Smooth muscle cell (in vitro differentiated cells): ENCODE results near the gene STIM1. TPM values are rescaled to one million over a fixed set of nuclear protein-coding genes. Genes with fewer than 3 reads are reported as not detected.

Source experiments
- DNase-seq: peaks from one replicate; lab custom pipeline; 2025; ENCODE audit not compliant: unreplicated experiment; lab: John Stamatoyannopoulos, UW
- H2AFZ ChIP-seq: fragments of 200-600 bp; sonication (generic); 2 replicates; pipeline ENCODE4 v1.6.0; 2016; ENCODE audit warnings: antibody characterized with exemption, low read depth, mild to moderate bottlenecking
- H3F3A ChIP-seq: fragments of 200-600 bp; sonication (generic); 2 replicates; pipeline ENCODE4 v1.6.0; 2017; ENCODE audit warnings: antibody characterized with exemption, low read depth
- H3K27ac ChIP-seq: fragments of 200-600 bp; sonication (generic); 2 replicates; pipeline ENCODE4 v1.5.1; 2016; ENCODE audit warnings: low read depth, mild to moderate bottlenecking
- H3K27me3 ChIP-seq: fragments of 200-600 bp; sonication (generic); 2 replicates; pipeline ENCODE4 v1.6.1; 2016; ENCODE audit warnings: low read depth, mild to moderate bottlenecking
- H3K36me3 ChIP-seq: fragments of 200-600 bp; sonication (generic); 2 replicates; pipeline ENCODE4 v1.5.1; 2016; ENCODE audit warnings: low read depth
- H3K4me1 ChIP-seq: fragments of 200-600 bp; sonication (generic); 2 replicates; pipeline ENCODE4 v1.5.1; 2016; ENCODE audit warnings: low read depth
- H3K4me2 ChIP-seq: fragments of 200-600 bp; sonication (generic); 2 replicates; pipeline ENCODE4 v1.6.0; 2016; ENCODE audit warnings: mild to moderate bottlenecking
- H3K4me3 ChIP-seq: fragments of 200-600 bp; sonication (generic); 2 replicates; pipeline ENCODE4 v1.5.1; 2016; ENCODE audit warnings: mild to moderate bottlenecking
- H3K79me2 ChIP-seq: fragments of 200-600 bp; sonication (generic); 2 replicates; pipeline ENCODE4 v1.6.0; 2016; ENCODE audit warnings: low read depth, mild to moderate bottlenecking
- H3K9ac ChIP-seq: fragments of 200-600 bp; sonication (generic); 2 replicates; pipeline ENCODE4 v1.6.0; 2016; ENCODE audit warnings: low read depth
- H3K9me3 ChIP-seq: fragments of 200-600 bp; sonication (generic); replicated peaks from 2 replicates; pipeline ENCODE4 v1.5.1; 2016; ENCODE audit warnings: low read depth
- H4K20me1 ChIP-seq: fragments of 200-600 bp; sonication (generic); 2 replicates; pipeline ENCODE4 v1.6.0; 2016; ENCODE audit warnings: low read depth
- WGBS: methylation state at CpG from one replicate; pipeline ENCODE4 v1.1.7; 2016; ENCODE audit warnings: low lambda C conversion rate; 5-methylcytosine and 5-hydroxymethylcytosine counted together
- polyA plus RNA-seq: library from polyadenylated mRNA; unstranded; fragments of >200 nt; fragmentation: Nextera tagmentation; extraction: Ambion mirVana; gene quantifications from 2 replicates; pipeline ENCODE4 v1.2.1, GENCODE V29; 2016
- total RNA-seq: library from RNA; depleted of rRNA; stranded (reverse); fragments of >200 nt; gene quantifications from 2 replicates; pipeline ENCODE4 v1.2.3, GENCODE V29; 2014
- TF ChIP-seq, protein P1 (sequence below): fragments of 200-600 bp; sonication (generic); IDR thresholded peaks from 2 replicates; pipeline ENCODE4 v1.5.1; 2017; ENCODE audit warnings: borderline replicate concordance, mild to moderate bottlenecking, antibody characterized with exemption; ENCODE audit not compliant: insufficient read depth, poor library complexity, severe bottlenecking

Gene STIM1
- total and polyA plus RNA-seq, 2 experiments from 2014 or later = 15.3 to 31.5 TPM

DNA sequence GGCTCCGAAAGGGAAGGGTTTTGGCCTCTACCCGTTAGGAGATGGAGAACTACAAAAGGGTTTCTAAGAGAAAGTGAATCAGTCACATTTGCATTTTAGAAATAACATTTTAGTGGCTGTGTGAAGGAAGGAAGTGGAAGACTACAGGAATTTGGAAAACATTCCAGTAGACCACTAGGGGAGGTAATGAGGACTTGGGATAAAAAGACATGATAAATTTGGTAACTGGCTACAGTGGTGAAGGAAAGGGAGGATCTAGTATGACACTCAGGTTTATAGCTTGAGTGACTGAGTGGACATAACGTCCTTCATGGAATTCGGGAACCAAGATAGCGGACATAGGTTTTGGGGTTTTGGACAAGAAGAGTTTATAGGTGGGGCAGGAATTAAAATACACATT lies 232.1 kb downstream of the STIM1 start:
- Histone ChIP-seq H3K36me3 (no peaks in the 10 kb centered on the region), H3K27me3 (no peaks in the 10 kb centered on the region), H4K20me1 (no peaks in the 10 kb centered on the region), H3K9me3 (no peaks in the 10 kb centered on the region), H3K4me2 (no peak overlapping the region), H2AFZ (no peak overlapping the region), H3K79me2 (no peaks in the 10 kb centered on the region), H3K9ac (no peak overlapping the region), H3F3A (no peaks in the 10 kb centered on the region), H3K27ac (no peak overlapping the region), H3K4me3 (no peak overlapping the region), H3K4me1 (peaks cover 5% of the 10 kb centered on the region)
- TF ChIP-seq, protein P1, sequence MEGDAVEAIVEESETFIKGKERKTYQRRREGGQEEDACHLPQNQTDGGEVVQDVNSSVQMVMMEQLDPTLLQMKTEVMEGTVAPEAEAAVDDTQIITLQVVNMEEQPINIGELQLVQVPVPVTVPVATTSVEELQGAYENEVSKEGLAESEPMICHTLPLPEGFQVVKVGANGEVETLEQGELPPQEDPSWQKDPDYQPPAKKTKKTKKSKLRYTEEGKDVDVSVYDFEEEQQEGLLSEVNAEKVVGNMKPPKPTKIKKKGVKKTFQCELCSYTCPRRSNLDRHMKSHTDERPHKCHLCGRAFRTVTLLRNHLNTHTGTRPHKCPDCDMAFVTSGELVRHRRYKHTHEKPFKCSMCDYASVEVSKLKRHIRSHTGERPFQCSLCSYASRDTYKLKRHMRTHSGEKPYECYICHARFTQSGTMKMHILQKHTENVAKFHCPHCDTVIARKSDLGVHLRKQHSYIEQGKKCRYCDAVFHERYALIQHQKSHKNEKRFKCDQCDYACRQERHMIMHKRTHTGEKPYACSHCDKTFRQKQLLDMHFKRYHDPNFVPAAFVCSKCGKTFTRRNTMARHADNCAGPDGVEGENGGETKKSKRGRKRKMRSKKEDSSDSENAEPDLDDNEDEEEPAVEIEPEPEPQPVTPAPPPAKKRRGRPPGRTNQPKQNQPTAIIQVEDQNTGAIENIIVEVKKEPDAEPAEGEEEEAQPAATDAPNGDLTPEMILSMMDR = peak; percentile 11
- DNase-seq = no peak
- WGBS = 90% methylated on average over 5 of the region's 5 CpGs

DNA sequence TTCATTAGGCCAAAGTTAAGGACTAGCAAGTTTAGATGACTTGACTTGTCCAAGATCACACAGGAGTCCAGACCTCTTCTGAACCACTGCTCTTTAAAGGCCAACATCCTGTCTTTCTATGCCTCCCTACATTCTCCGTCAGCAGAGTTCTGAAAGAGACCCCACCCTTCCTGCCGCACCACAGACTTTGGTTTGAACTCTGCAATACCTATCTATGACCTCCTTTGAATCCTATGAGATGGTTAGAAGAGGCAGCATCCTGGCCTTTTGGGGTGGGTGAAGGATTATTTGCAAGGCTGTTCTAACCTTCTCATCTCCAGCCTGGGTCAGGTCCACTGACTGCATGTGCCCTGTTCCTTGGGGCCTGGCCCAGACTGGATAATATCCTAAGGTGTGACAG lies 234.8 kb downstream of the STIM1 start:
- H2AFZ ChIP-seq = no peak overlapping the region
- H3F3A ChIP-seq = no peaks in the 10 kb centered on the region
- H3K4me1 ChIP-seq = no peaks in the 10 kb centered on the region
- no peaks in the 10 kb centered on the region for H3K9me3 ChIP-seq
- no peaks in the 10 kb centered on the region for H3K36me3 ChIP-seq
- H4K20me1 ChIP-seq = no peaks in the 10 kb centered on the region
- TF ChIP-seq, protein P1 = no peak
- H3K9ac ChIP-seq = no peak overlapping the region
- H3K79me2 ChIP-seq = no peaks in the 10 kb centered on the region
- H3K4me3 ChIP-seq = no peak overlapping the region
- H3K4me2 ChIP-seq = no peak overlapping the region
- 96% methylated on average over 2 of the region's 2 CpGs for WGBS
- H3K27ac ChIP-seq = no peak overlapping the region
- DNase-seq = no peak
- no peaks in the 10 kb centered on the region for H3K27me3 ChIP-seq

DNA sequence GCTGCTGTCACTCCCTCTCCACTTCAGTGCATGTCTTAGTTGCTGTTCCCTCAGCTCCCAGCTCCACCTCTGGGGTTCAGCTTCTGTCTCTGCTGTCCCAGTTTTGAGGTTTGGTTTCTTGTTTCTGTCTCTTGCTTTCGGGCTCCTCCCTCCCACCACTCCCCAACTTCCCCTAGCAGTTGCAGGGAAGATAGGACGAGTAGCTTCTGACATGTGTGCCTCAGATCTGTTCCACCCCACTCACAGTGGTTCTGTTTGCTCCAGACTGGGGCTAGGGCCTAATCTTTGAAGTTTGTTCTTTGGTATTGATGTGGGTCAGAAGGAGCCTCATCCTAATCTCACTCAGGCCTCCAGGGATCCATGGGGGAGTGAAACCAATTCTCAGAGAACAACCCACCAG lies 236.6 kb downstream of the STIM1 start:
- Histone ChIP-seq H3F3A (no peaks in the 10 kb centered on the region), H3K4me1 (peaks cover 11% of the 10 kb centered on the region), H4K20me1 (no peaks in the 10 kb centered on the region), H3K9ac (no peak overlapping the region), H3K27me3 (no peaks in the 10 kb centered on the region), H3K9me3 (no peaks in the 10 kb centered on the region), H2AFZ (no peak overlapping the region), H3K4me2 (no peak overlapping the region), H3K79me2 (peaks cover 14% of the 10 kb centered on the region), H3K36me3 (no peaks in the 10 kb centered on the region), H3K27ac (no peak overlapping the region), H3K4me3 (no peak overlapping the region)
- DNase-seq = no peak
- TF ChIP-seq, protein P1 = no peak
- 38% methylated on average over 2 of the region's 2 CpGs for WGBS
